SIG-M5 (cell line): Measurements from ENCODE around the gene OOSP4A.

Experiments used
- DNase-seq: peaks from one replicate; lab custom pipeline; 2025; lab: John Stamatoyannopoulos, UW

OOSP4A gene

GRCh38 chr11:59963733-59964132 lies at the start of gene OOSP4A:
TSS of gene OOSP4A (plus strand) at chr11:59964033. CDS start at chr11:59964033, 0 bp downstream.
- DNase-seq: no peak

GRCh38 chr11:59918480-59918879 lies 45.4 kb upstream of the OOSP4A start:
- DNase-seq: no peak

- DNase-seq: no peak
Observed at GRCh38 chr11:59918987-59919589, 44.7 kb upstream of the OOSP4A start.

- no peak for DNase-seq
Observed at GRCh38 chr11:59923813-59924212, 40.0 kb upstream of the OOSP4A start.

- DNase-seq: no peak
Observed at GRCh38 chr11:59931688-59932087, 32.1 kb upstream of the OOSP4A start.

GRCh38 chr11:59938132-59938531 lies 25.7 kb upstream of the OOSP4A start, which contains the start of gene OOSP1:
TSS of gene OOSP1 (plus strand) at chr11:59938432. CDS start at chr11:59938455, 23 bp downstream.
- no peak for DNase-seq

- DNase-seq: no peak
Observed at GRCh38 chr11:59938718-59939117, 25.1 kb upstream of the OOSP4A start.

- DNase-seq: no peak
Observed at GRCh38 chr11:59939482-59939881, 24.4 kb upstream of the OOSP4A start.

GRCh38 chr11:59941091-59941490 lies 22.7 kb upstream of the OOSP4A start:
- no peak for DNase-seq

- no peak for DNase-seq
Observed at GRCh38 chr11:59943997-59944714, 19.7 kb upstream of the OOSP4A start.

- DNase-seq: no peak
Observed at GRCh38 chr11:59944720-59945119, 19.1 kb upstream of the OOSP4A start.

- DNase-seq: no peak
Observed at GRCh38 chr11:59953463-59954218, 10.2 kb upstream of the OOSP4A start.

GRCh38 chr11:59954219-59954847 lies 9.5 kb upstream of the OOSP4A start:
- DNase-seq: no peak

GRCh38 chr11:59957094-59957493 lies 6.7 kb upstream of the OOSP4A start:
- DNase-seq: no peak

GRCh38 chr11:59960502-59961381 lies 3.1 kb upstream of the OOSP4A start:
- no peak for DNase-seq

GRCh38 chr11:59962107-59962482 lies 1.7 kb upstream of the OOSP4A start:
- no peak for DNase-seq

GRCh38 chr11:59965424-59965823 lies 1.6 kb downstream of the OOSP4A start:
- DNase-seq: no peak

GRCh38 chr11:59966201-59966600 lies 2.4 kb downstream of the OOSP4A start:
- DNase-seq: no peak

GRCh38 chr11:59967677-59968394 lies 4.0 kb downstream of the OOSP4A start:
- DNase-seq: no peak

GRCh38 chr11:59968395-59968783 lies 4.6 kb downstream of the OOSP4A start:
- no peak for DNase-seq

- no peak for DNase-seq
Observed at GRCh38 chr11:59973097-59973496, 9.3 kb downstream of the OOSP4A start.
